Lower lobe of right lung (tissue), 2 donors: ENCODE results near the gene MTUS2. TPM values are rescaled to one million over a fixed set of nuclear protein-coding genes. Genes with fewer than 3 reads are reported as not detected.

Source experiments
- ATAC-seq, 2 donors: fragments of 200-7000 bp; cut with Tn5 transposase; one replicate each; pipeline ENCODE4 v1.9.1; 2020 to 2022; ENCODE audit warnings: mild to moderate bottlenecking in 2 of 2, moderate library complexity in 2 of 2
- DNase-seq: peaks from one replicate; pipeline ENCODE4 v3.0.0-alpha.2; 2020
- H3K27ac ChIP-seq: fragments of 200-600 bp; one replicate; pipeline ENCODE4 v1.8.0; 2022
- H3K27me3 ChIP-seq: fragments of 200-600 bp; one replicate; pipeline ENCODE4 v1.8.0; 2022; ENCODE audit warnings: low read depth
- H3K36me3 ChIP-seq: fragments of 200-600 bp; one replicate; pipeline ENCODE4 v1.8.0; 2022; ENCODE audit warnings: mild to moderate bottlenecking
- H3K4me1 ChIP-seq: fragments of 200-600 bp; one replicate; pipeline ENCODE4 v1.8.0; 2022
- H3K4me3 ChIP-seq: fragments of 200-600 bp; one replicate; pipeline ENCODE4 v1.8.0; 2022; ENCODE audit warnings: mild to moderate bottlenecking
- H3K9me3 ChIP-seq: fragments of 200-600 bp; one replicate; pipeline ENCODE4 v1.8.0; 2022
- CTCF ChIP-seq: fragments of 200-600 bp; IDR thresholded peaks from one replicate; pipeline ENCODE4 v1.8.0; 2022; ENCODE audit warnings: antibody characterized with exemption, mild to moderate bottlenecking
- intact Hi-C: fragments of 100-400 bp; cut with DNase I; formaldehyde crosslinking; loops from one replicate; pipeline ENCODE4 v1.11.0; 2022
- total RNA-seq: library from RNA; stranded (reverse); fragmentation: NEBNext Ultra II Directional; extraction: Animal tissue kit (Norgen Biotek cat#: 25700); gene quantifications from one replicate; pipeline ENCODE4 v1.2.1, GENCODE V29; 2021
- donor health status: DM: no; HTN: yes; CAD: no; lungs with severe emphysema.

MTUS2 gene
- total RNA-seq, 1 donor from 2014 or later: 0.21 TPM

GRCh38 chr13:29103065-29103800 lies 283.1 kb downstream of the MTUS2 start:
- TF ChIP-seq CTCF: no peak
- intact Hi-C loops: no loop called here
- Histone ChIP-seq H3K9me3 (no peaks in the 10 kb centered on the region), H3K36me3 (no peaks in the 10 kb centered on the region), H3K27me3 (peaks cover 4% of the 10 kb centered on the region), H3K27ac (no peak overlapping the region), H3K4me1 (no peaks in the 10 kb centered on the region), H3K4me3 (no peak overlapping the region)
- ATAC-seq (no peak), DNase-seq (no peak)

- Histone ChIP-seq H3K4me1 (no peaks in the 10 kb centered on the region), H3K4me3 (no peak overlapping the region), H3K27me3 (peaks cover 4% of the 10 kb centered on the region), H3K9me3 (no peaks in the 10 kb centered on the region), H3K36me3 (no peaks in the 10 kb centered on the region), H3K27ac (no peak overlapping the region)
- intact Hi-C loops: no loop called here
- TF ChIP-seq CTCF: no peak
- no peak for DNase-seq
- no peak for ATAC-seq
Measured at GRCh38 chr13:29104461-29104860, 284.3 kb downstream of the MTUS2 start.

GRCh38 chr13:29105779-29106178 lies 285.6 kb downstream of the MTUS2 start:
- Histone ChIP-seq H3K36me3 (no peaks in the 10 kb centered on the region), H3K27ac (no peak overlapping the region), H3K4me3 (no peak overlapping the region), H3K4me1 (no peaks in the 10 kb centered on the region), H3K9me3 (no peaks in the 10 kb centered on the region), H3K27me3 (peaks cover 4% of the 10 kb centered on the region)
- no peak for ATAC-seq
- DNase-seq: no peak
- no peak for TF ChIP-seq CTCF
- intact Hi-C loops: no loop called here

- Histone ChIP-seq H3K27ac (no peak overlapping the region), H3K9me3 (no peaks in the 10 kb centered on the region), H3K27me3 (peaks cover 4% of the 10 kb centered on the region), H3K4me1 (no peaks in the 10 kb centered on the region), H3K4me3 (no peak overlapping the region), H3K36me3 (no peaks in the 10 kb centered on the region)
- TF ChIP-seq CTCF: no peak
- ATAC-seq (no peak), DNase-seq (no peak)
- intact Hi-C loops: no loop called here
Measured at GRCh38 chr13:29106651-29107050, 286.5 kb downstream of the MTUS2 start.

- no peak overlapping the region for H3K27ac ChIP-seq
- H3K9me3 ChIP-seq: no peaks in the 10 kb centered on the region
- H3K27me3 ChIP-seq: peaks cover 4% of the 10 kb centered on the region
- TF ChIP-seq CTCF: no peak
- no peak for ATAC-seq
- no peak for DNase-seq
- no peaks in the 10 kb centered on the region for H3K36me3 ChIP-seq
- H3K4me3 ChIP-seq: no peak overlapping the region
- H3K4me1 ChIP-seq: no peaks in the 10 kb centered on the region
- intact Hi-C loops: no loop called here
Measured at GRCh38 chr13:29108068-29108786, 288.1 kb downstream of the MTUS2 start.
